A549 (cell line): ENCODE results near the gene ZMIZ2. TPM values are rescaled to one million over a fixed set of nuclear protein-coding genes. Genes with fewer than 3 reads are reported as not detected.

Experiments
- ATAC-seq, 2 experiments: fragments of 200-7000 bp in 1 of 2; fragments of >200 bp in 1 of 2; cut with Nextera tagmentation in 1 of 2; cut with Tn5 transposase in 1 of 2; 3 replicates each; pipeline versions ENCODE4 v1.8.0 to v1.9.1; 2018 to 2020; ENCODE audit warnings: mild to moderate bottlenecking in 1 of 2, moderate library complexity in 1 of 2
- CTCF ChIA-PET: fragments of 300-600 bp; sonication (Branson Sonifier 250); formaldehyde crosslinking; extraction: SDS; loops from one replicate; lab custom pipeline; 2021; ENCODE audit warnings: antibody characterized with exemption, inconsistent platforms; lab: Yijun Ruan, JAX
- POLR2A ChIA-PET: fragments of 350-600 bp; formaldehyde crosslinking; extraction: SDS; loops from one replicate; lab custom pipeline; 2021; ENCODE audit warnings: antibody characterized with exemption, inconsistent platforms; lab: Yijun Ruan, JAX
- DNase-seq, 2 experiments: peaks; one replicate each; pipeline versions ENCODE4 v3.0.0 to v3.0.0-alpha.2; 2011 to 2016; ENCODE audit warnings: low read depth in 1 of 2, low spot score in 1 of 2
- FAIRE-seq: peaks from 2 replicates; lab custom pipeline; 2011; peaks lifted over from hg19 to GRCh38; lab: Jason Lieb, UNC
- H3K27ac ChIP-seq, 2 experiments: fragments of >200 bp; sonication (Bioruptor Twin); formaldehyde crosslinking; 3 replicates each; pipeline ENCODE4 v1.5.1; 2016 to 2017
- H3K4me1 ChIP-seq: fragments of >200 bp; sonication (Bioruptor Twin); formaldehyde crosslinking; 3 replicates; pipeline ENCODE4 v1.6.1; 2016
- H3K4me2 ChIP-seq: fragments of >200 bp; sonication (Bioruptor Twin); formaldehyde crosslinking; 3 replicates; pipeline ENCODE4 v1.6.1; 2016
- H3K4me3 ChIP-seq: fragments of >200 bp; sonication (Bioruptor Twin); formaldehyde crosslinking; 3 replicates; pipeline ENCODE4 v1.5.1; 2016
- H3K9me3 ChIP-seq: fragments of >200 bp; sonication (Bioruptor Twin); formaldehyde crosslinking; 3 replicates; pipeline ENCODE4 v1.6.1; 2016
- CBX2 ChIP-seq: fragments of 200-600 bp; sonication (generic); IDR thresholded peaks from 2 replicates; pipeline ENCODE4 v1.6.1; 2016; ENCODE audit warnings: low read depth, mild to moderate bottlenecking, borderline replicate concordance
- CEBPB ChIP-seq, 2 experiments: fragments of >200 bp in 1 of 2; sonication (Bioruptor Twin) in 1 of 2; formaldehyde crosslinking in 1 of 2; IDR thresholded peaks; 2 replicates each; pipeline ENCODE4 v1.6.1; 2012 to 2016
- EP300 ChIP-seq, 2 experiments: fragments of >200 bp; sonication (Bioruptor Twin); formaldehyde crosslinking; IDR thresholded peaks; 2 replicates in 1 of 2; 3 replicates in 1 of 2; pipeline ENCODE4 v1.6.1; 2016 to 2017
- FOSL2 ChIP-seq, 2 experiments: fragments of 450-650 bp in 1 of 2; fragments of >200 bp in 1 of 2; sonication (Bioruptor Twin) in 1 of 2; formaldehyde crosslinking; IDR thresholded peaks; 2 replicates each; pipeline versions ENCODE4 v1.5.0 to v1.6.1; 2016 to 2020; ENCODE audit warnings: mild to moderate bottlenecking in 1 of 2, moderate library complexity in 1 of 2
- GATA3 ChIP-seq: IDR thresholded peaks from 2 replicates; pipeline ENCODE4 v1.6.1; 2012; ENCODE audit warnings: borderline replicate concordance
- HOXA7 ChIP-seq: fragments of 250-450 bp; sonication (Bioruptor Pico); IDR thresholded peaks from 2 replicates; pipeline ENCODE4 v1.5.0; 2020; ENCODE audit warnings: mild to moderate bottlenecking, moderate library complexity
- HOXB13 ChIP-seq: fragments of 250-450 bp; sonication (Bioruptor Pico); IDR thresholded peaks from 2 replicates; pipeline ENCODE4 v1.5.0; 2020; ENCODE audit warnings: low read depth, mild to moderate bottlenecking, moderate library complexity
- JUNB ChIP-seq: fragments of >200 bp; sonication (Bioruptor Twin); formaldehyde crosslinking; IDR thresholded peaks from 2 replicates; pipeline ENCODE4 v1.6.1; 2016
- KDM1A ChIP-seq: fragments of 200-600 bp; sonication (generic); IDR thresholded peaks from 2 replicates; pipeline ENCODE4 v1.6.1; 2016; ENCODE audit warnings: low read depth, mild to moderate bottlenecking
- MAFK ChIP-seq: fragments of 450-650 bp; IDR thresholded peaks from 2 replicates; pipeline ENCODE4 v1.6.1; 2014; ENCODE audit not compliant: partially characterized antibody
- PHF8 ChIP-seq: fragments of 200-600 bp; sonication (generic); IDR thresholded peaks from 2 replicates; pipeline ENCODE4 v1.6.1; 2016; ENCODE audit warnings: low read depth, mild to moderate bottlenecking, antibody characterized with exemption, moderate library complexity, borderline replicate concordance
- POLR2AphosphoS2 ChIP-seq: conservative IDR thresholded peaks from 2 replicates; pipeline ENCODE4 v1.6.1; 2012; ENCODE audit warnings: low read length, improper control_type of control experiment, inconsistent platforms
- RAD21 ChIP-seq, 2 experiments: fragments of >200 bp in 1 of 2; sonication (Bioruptor Twin) in 1 of 2; formaldehyde crosslinking in 1 of 2; IDR thresholded peaks in 1 of 2; conservative IDR thresholded peaks in 1 of 2; 2 replicates in 1 of 2; 3 replicates in 1 of 2; pipeline ENCODE4 v1.6.1; 2012 to 2018; ENCODE audit warnings: inconsistent platforms in 1 of 2
- RARB ChIP-seq: fragments of 250-450 bp; sonication (Bioruptor Pico); IDR thresholded peaks from 2 replicates; pipeline ENCODE4 v1.8.0; 2021; ENCODE audit warnings: mild to moderate bottlenecking, moderate library complexity
- RNF2 ChIP-seq: fragments of 200-600 bp; sonication (generic); IDR thresholded peaks from 2 replicates; pipeline ENCODE4 v1.6.1; 2016; ENCODE audit warnings: low read depth, mild to moderate bottlenecking, antibody characterized with exemption, moderate library complexity, borderline replicate concordance
- SREBF2 ChIP-seq: fragments of 450-650 bp; IDR thresholded peaks from 2 replicates; pipeline ENCODE4 v1.6.1; 2014; ENCODE audit warnings: mild to moderate bottlenecking, moderate library complexity
- TFCP2L1 ChIP-seq: fragments of 250-450 bp; sonication (Bioruptor Pico); IDR thresholded peaks from 2 replicates; pipeline ENCODE4 v1.5.0; 2021; ENCODE audit warnings: mild to moderate bottlenecking
- TP53 ChIP-seq: fragments of 250-450 bp; sonication (Bioruptor Pico); IDR thresholded peaks from 2 replicates; pipeline ENCODE4 v1.5.0; 2021; ENCODE audit warnings: mild to moderate bottlenecking, moderate library complexity
- ZC3H11A ChIP-seq: fragments of 450-650 bp; IDR thresholded peaks from 2 replicates; pipeline ENCODE4 v1.6.1; 2014; ENCODE audit warnings: antibody characterized with exemption, mild to moderate bottlenecking
- ZFP36 ChIP-seq: fragments of 450-650 bp; IDR thresholded peaks from 2 replicates; pipeline ENCODE4 v1.6.1; 2014; ENCODE audit warnings: borderline replicate concordance; ENCODE audit not compliant: partially characterized antibody
- WGBS: methylation state at CpG from one replicate; pipeline ENCODE4 v1.1.6; 2017; ENCODE audit errors: missing lambda C conversion rate; 5-methylcytosine and 5-hydroxymethylcytosine counted together
- polyA plus RNA-seq, 4 experiments: library from polyadenylated mRNA; depleted of rRNA in 3 of 4; stranded (reverse); fragments of >200 nt; fragmentation: RNase III in 1 of 4; extraction: RNeasy Plus Mini Kit Qiagen cat#74134 plus additional on column Dnase treatment in 1 of 4; gene quantifications; 2 replicates in 3 of 4; 3 replicates in 1 of 4; pipeline ENCODE4 v1.2.3, GENCODE V29; 2011 to 2017
- TF ChIP-seq, protein P1 (sequence below): fragments of >200 bp; sonication (Bioruptor Twin); formaldehyde crosslinking; IDR thresholded peaks from 3 replicates; pipeline ENCODE4 v1.6.1; 2016
- TF ChIP-seq, protein P2 (sequence below): IDR thresholded peaks from 2 replicates; pipeline ENCODE4 v1.6.1; 2012; ENCODE audit warnings: low read depth, borderline replicate concordance

ZMIZ2 gene
- polyA plus RNA-seq, 2 of the 4 experiments (the other 2 are of a cell fraction), result 4.3 to 21.7 TPM

DNA sequence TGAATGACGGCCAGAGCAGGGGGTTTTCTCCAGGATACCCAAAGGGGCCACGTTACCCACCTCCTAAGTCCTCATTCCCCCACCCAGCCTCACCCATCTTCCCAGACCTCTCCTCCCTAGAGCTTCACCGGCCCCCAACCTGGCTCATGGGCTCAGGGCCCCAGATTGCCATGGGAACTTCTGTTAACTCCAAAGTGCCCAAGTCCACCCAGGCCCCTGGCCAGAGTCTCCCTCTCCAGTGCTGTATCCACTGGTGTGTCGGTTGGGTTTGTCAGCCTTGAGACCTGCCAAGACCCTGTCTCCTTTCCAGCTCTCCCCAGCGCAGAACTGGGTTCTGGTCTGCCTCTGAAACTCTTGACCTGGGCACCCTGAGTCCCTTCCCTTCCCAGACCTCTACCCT lies 37.1 kb upstream of the ZMIZ2 start:
- FAIRE-seq, result no peak

DNA sequence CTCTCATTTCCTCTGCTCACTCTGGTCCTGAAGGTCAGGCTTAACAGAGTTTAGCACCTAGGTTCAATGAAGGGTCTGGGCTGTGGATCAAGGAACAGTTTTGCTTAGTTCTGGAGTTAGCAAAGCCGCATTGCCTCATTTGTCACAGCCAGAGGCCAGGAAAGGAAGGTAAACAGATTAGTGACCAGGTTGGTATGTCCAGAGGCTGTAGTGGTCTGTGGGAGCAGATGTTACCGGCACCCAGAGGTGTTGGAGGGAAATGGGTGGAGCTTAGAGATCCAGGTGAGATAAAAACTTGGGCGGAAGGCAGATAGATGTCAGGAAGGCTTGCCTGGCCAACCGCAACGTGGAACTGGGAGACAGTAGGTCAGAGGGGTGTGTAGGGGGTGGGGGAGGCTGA lies 36.6 kb upstream of the ZMIZ2 start:
- no peaks in the 10 kb centered on the region for H3K9me3 ChIP-seq
- POLR2A ChIA-PET, result no interaction called here
- TF ChIP-seq, protein P1, sequence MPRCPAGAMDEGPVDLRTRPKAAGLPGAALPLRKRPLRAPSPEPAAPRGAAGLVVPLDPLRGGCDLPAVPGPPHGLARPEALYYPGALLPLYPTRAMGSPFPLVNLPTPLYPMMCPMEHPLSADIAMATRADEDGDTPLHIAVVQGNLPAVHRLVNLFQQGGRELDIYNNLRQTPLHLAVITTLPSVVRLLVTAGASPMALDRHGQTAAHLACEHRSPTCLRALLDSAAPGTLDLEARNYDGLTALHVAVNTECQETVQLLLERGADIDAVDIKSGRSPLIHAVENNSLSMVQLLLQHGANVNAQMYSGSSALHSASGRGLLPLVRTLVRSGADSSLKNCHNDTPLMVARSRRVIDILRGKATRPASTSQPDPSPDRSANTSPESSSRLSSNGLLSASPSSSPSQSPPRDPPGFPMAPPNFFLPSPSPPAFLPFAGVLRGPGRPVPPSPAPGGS, result no peak
- TF ChIP-seq KDM1A, result no peak
- TF ChIP-seq GATA3, result no peak
- no peak for TF ChIP-seq MAFK
- no peak for TF ChIP-seq RNF2
- no peak for TF ChIP-seq CBX2
- no peak for TF ChIP-seq ZC3H11A
- no peak for TF ChIP-seq SREBF2
- TF ChIP-seq PHF8, result no peak
- no peak for TF ChIP-seq ZFP36
- TF ChIP-seq CEBPB (IDR thresholded peaks at IDR 0.05), result no peak
- TF ChIP-seq FOSL2 (IDR thresholded peaks at IDR 0.05), result no peak
- no peak for TF ChIP-seq FOSL2 (CRISPR knock-in tag; IDR thresholded peaks at IDR 0.05)
- no peak for TF ChIP-seq JUNB
- TF ChIP-seq TP53 (CRISPR knock-in tag), result no peak
- H3K4me1 ChIP-seq, result no peaks in the 10 kb centered on the region
- no peak overlapping the region for H3K27ac ChIP-seq
- CTCF ChIA-PET, result interaction anchor here (0.6 to 1.1 kb wide), 2 partner anchors 9 to 10 kb away, joined by 3 read pairs; no protein-coding TSS in a partner anchor
- DNase-seq (no peak), ATAC-seq (no peak), FAIRE-seq (no peak)
- no peak overlapping the region for H3K4me3 ChIP-seq
- H3K4me2 ChIP-seq, result no peak overlapping the region
- 79% methylated on average over 5 of the region's 5 CpGs for WGBS

More for the DNA sequence above, 37.1 kb upstream of the ZMIZ2 start:
- H3K9me3 ChIP-seq, result no peaks in the 10 kb centered on the region
- 84% methylated on average over 5 of the region's 5 CpGs for WGBS
- H3K4me2 ChIP-seq, result no peak overlapping the region
- TF ChIP-seq ZC3H11A (no peak), HOXA7 (CRISPR knock-in tag) (no peak), GATA3 (no peak), POLR2AphosphoS2 (no peak), CEBPB (IDR thresholded peaks at IDR 0.05) (no peak), HOXB13 (CRISPR knock-in tag) (no peak)
- TF ChIP-seq, protein P2, sequence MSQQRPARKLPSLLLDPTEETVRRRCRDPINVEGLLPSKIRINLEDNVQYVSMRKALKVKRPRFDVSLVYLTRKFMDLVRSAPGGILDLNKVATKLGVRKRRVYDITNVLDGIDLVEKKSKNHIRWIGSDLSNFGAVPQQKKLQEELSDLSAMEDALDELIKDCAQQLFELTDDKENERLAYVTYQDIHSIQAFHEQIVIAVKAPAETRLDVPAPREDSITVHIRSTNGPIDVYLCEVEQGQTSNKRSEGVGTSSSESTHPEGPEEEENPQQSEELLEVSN, result no peak
- H3K27ac ChIP-seq, result no peak overlapping the region
- ATAC-seq (no peak), DNase-seq (no peak)
- no peak overlapping the region for H3K4me3 ChIP-seq
- POLR2A ChIA-PET, result no interaction called here
- H3K4me1 ChIP-seq, result no peaks in the 10 kb centered on the region
- CTCF ChIA-PET, result interaction anchor here (0.6 kb wide), 1 partner anchor 8 kb away, joined by 3 read pairs; no protein-coding TSS in a partner anchor

DNA sequence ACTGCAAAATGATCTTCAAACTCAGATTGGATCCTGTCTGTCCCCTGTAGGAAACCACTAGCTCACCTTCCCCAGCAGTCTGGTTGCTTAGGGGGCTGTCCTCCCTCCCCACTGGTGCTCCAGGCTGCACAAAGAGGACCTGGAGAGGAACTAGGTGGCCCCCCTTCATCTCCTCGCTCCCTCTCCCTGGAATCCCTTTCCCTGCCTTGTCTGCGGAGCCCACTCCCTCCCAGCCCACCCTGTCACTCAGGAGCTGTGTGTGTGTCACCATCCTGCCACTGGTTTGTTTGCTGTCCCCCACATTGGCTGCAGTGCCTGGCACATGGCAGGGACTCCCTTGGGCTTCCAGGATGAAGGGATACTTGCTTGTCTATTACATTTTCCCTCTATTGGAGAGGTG lies 35.5 kb upstream of the ZMIZ2 start:
- POLR2A ChIA-PET, result no interaction called here

More for the DNA sequence above, 35.5 kb upstream of the ZMIZ2 start:
- ATAC-seq (no peak), DNase-seq (no peak)
- TF ChIP-seq RAD21 (conservative IDR thresholded peaks at IDR 0.05 in 1 of 2, IDR thresholded peaks at IDR 0.05 in 1 of 2) (no peak), POLR2AphosphoS2 (no peak), TFCP2L1 (CRISPR knock-in tag) (no peak), EP300 (IDR thresholded peaks at IDR 0.05) (no peak), RARB (CRISPR knock-in tag) (no peak), CEBPB (IDR thresholded peaks at IDR 0.05) (no peak), GATA3 (no peak)
- TF ChIP-seq, all 56 proteins: peak for 0
- Histone ChIP-seq H3K4me3 (no peak overlapping the region), H3K4me1 (no peaks in the 10 kb centered on the region), H3K4me2 (no peak overlapping the region), H3K9me3 (no peaks in the 10 kb centered on the region), H3K27ac (no peak overlapping the region)
- no peak for FAIRE-seq
- WGBS, result 95% methylated on average over 2 of the region's 2 CpGs
- CTCF ChIA-PET, result interaction anchor here (1.1 kb wide), 1 partner anchor 11 kb away, joined by 3 read pairs; no protein-coding TSS in a partner anchor
